Measurements from ENCODE around the gene CADM4. TPM values are rescaled to one million over a fixed set of nuclear protein-coding genes. Genes with fewer than 3 reads are reported as not detected.
A peak's percentile ranks its signal among the peaks of the same experiment; 100 is the strongest.

Gene CADM4
- total and polyA plus RNA-seq, 2 of the 8 experiments (the other 6 are each of a cell fraction or from before 2014, with no cell fraction given): 13.5 to 25.0 TPM

DNA sequence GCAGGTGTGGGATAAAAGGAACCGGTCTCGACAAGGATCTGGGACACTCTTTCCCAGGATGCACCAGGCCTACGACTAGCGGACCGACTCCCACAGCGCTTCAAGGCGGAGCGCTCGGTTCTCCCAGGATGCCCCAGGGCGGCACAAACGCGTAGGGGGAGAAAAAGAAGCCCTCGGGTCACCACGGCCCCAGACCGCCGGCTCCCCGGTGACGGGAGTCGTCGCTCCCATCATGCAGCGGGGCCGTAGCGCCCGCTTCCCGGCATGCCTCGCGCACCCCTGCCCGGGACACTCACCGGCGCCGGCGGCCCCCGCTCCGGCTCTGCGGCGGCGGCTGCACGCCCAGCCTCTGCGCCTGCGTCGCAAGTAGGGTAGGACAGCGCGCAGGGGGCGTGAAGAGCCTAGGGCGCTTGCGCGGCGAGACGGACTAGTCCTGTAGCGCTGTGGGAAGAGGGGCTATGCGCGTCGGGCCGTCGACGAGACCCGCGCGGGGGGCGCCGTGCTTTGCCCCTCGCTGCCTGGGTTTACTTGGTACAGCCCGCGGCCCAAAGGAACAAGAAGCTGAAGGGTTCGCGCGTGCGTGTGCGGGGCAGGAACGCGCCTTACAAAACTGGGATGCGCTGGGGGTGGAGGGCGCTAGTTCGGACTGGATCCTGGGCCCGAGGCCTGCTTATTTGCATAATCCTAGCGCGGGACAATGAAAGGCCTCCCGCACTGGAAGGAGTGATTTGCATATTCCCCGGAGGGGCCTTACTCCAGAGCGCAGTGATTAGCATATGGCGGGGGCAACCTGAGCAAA is 20.2 kb downstream of the CADM4 start, which contains the start of gene ZNF428 (continued):
- TF ChIP-seq CHD2 (IDR thresholded peaks at IDR 0.05; ENCODE audit: low read length) (no peak), YY1 (IDR thresholded peaks at IDR 0.05; ENCODE audit: low read depth, low read length) (peak; percentile 25; the same call in 1 of the 2 replicates), POLR2A (IDR thresholded peaks at IDR 0.05; ENCODE audit: control extremely low read depth in 1 of 2, low read depth in 2 of 2, low read length in 2 of 2) (peak in 1 of 2 experiments; percentile 56; a peak in 1 of 3 replicates), SP1 (IDR thresholded peaks at IDR 0.05; ENCODE audit: low read depth, low read length) (no peak; the same call in 1 of the 2 replicates), POLR2AphosphoS5 (IDR thresholded peaks at IDR 0.05; ENCODE audit: low read depth, low read length) (peak; percentile 82), HDAC6 (IDR thresholded peaks at IDR 0.05; ENCODE audit: low read depth, low read length) (no peak), FOSL1 (IDR thresholded peaks at IDR 0.05; ENCODE audit: insufficient read depth, low read depth, low read length) (no peak), RAD21 (IDR thresholded peaks at IDR 0.05 in 1 of 2, conservative IDR thresholded peaks at IDR 0.05 in 1 of 2; ENCODE audit: low read depth in 2 of 2, low read length in 2 of 2) (no peak), E2F6 (IDR thresholded peaks at IDR 0.05) (peak; percentile 53; the same call in 1 of the 2 replicates)
- TF ChIP-seq, protein P1, sequence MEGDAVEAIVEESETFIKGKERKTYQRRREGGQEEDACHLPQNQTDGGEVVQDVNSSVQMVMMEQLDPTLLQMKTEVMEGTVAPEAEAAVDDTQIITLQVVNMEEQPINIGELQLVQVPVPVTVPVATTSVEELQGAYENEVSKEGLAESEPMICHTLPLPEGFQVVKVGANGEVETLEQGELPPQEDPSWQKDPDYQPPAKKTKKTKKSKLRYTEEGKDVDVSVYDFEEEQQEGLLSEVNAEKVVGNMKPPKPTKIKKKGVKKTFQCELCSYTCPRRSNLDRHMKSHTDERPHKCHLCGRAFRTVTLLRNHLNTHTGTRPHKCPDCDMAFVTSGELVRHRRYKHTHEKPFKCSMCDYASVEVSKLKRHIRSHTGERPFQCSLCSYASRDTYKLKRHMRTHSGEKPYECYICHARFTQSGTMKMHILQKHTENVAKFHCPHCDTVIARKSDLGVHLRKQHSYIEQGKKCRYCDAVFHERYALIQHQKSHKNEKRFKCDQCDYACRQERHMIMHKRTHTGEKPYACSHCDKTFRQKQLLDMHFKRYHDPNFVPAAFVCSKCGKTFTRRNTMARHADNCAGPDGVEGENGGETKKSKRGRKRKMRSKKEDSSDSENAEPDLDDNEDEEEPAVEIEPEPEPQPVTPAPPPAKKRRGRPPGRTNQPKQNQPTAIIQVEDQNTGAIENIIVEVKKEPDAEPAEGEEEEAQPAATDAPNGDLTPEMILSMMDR (IDR thresholded peaks at IDR 0.05; ENCODE audit: control extremely low read depth in 1 of 3, insufficient read depth in 1 of 3, low read depth in 1 of 3, low read length in 3 of 3): no peak
